AG04450 (cell line): ENCODE data around the gene RAB7B. TPM values are rescaled to one million over a fixed set of nuclear protein-coding genes. Genes with fewer than 3 reads are reported as not detected.

Experiments
- CTCF ChIA-PET: fragments of 300-600, 350-600 bp; formaldehyde crosslinking; extraction: SDS; loops from one replicate; lab custom pipeline; 2022; ENCODE audit warnings: antibody characterized with exemption, inconsistent platforms; lab: Charles Lee
- POLR2A ChIA-PET: fragments of 350-600 bp; formaldehyde crosslinking; extraction: SDS; loops from one replicate; lab custom pipeline; 2021; ENCODE audit warnings: antibody characterized with exemption, inconsistent platforms; lab: Yijun Ruan, JAX
- DNase-seq: peaks from one replicate; pipeline ENCODE4 v3.0.0-alpha.2; 2011; ENCODE audit warnings: low read depth, low spot score
- H3K27ac ChIP-seq: one replicate; pipeline ENCODE4 v1.5.1; 2012; ENCODE audit warnings: low read depth, low read length, control low read depth
- H3K27me3 ChIP-seq: one replicate; pipeline ENCODE4 v1.6.0; 2012; ENCODE audit warnings: low read length; ENCODE audit not compliant: control insufficient read depth, insufficient read depth
- H3K4me3 ChIP-seq: 2 replicates; pipeline ENCODE4 v1.5.1; 2011; ENCODE audit warnings: mild to moderate bottlenecking, low read depth, low read length, control low read depth
- H3K9me3 ChIP-seq: 2 replicates; pipeline ENCODE4 v1.5.1; 2012; ENCODE audit warnings: low read length; ENCODE audit not compliant: control insufficient read depth, insufficient read depth
- polyA plus RNA-seq: library from polyadenylated mRNA; depleted of rRNA; stranded (reverse); fragments of >200 nt; gene quantifications from 2 replicates; pipeline ENCODE4 v1.2.3, GENCODE V29; 2011
- TF ChIP-seq, protein P1 (sequence below): IDR thresholded peaks from 2 replicates; pipeline ENCODE4 v1.5.1; 2011; ENCODE audit warnings: low read depth, low read length, control low read depth, inconsistent platforms

RAB7B gene
- polyA plus RNA-seq, 1 experiment = 17.5 TPM

DNA sequence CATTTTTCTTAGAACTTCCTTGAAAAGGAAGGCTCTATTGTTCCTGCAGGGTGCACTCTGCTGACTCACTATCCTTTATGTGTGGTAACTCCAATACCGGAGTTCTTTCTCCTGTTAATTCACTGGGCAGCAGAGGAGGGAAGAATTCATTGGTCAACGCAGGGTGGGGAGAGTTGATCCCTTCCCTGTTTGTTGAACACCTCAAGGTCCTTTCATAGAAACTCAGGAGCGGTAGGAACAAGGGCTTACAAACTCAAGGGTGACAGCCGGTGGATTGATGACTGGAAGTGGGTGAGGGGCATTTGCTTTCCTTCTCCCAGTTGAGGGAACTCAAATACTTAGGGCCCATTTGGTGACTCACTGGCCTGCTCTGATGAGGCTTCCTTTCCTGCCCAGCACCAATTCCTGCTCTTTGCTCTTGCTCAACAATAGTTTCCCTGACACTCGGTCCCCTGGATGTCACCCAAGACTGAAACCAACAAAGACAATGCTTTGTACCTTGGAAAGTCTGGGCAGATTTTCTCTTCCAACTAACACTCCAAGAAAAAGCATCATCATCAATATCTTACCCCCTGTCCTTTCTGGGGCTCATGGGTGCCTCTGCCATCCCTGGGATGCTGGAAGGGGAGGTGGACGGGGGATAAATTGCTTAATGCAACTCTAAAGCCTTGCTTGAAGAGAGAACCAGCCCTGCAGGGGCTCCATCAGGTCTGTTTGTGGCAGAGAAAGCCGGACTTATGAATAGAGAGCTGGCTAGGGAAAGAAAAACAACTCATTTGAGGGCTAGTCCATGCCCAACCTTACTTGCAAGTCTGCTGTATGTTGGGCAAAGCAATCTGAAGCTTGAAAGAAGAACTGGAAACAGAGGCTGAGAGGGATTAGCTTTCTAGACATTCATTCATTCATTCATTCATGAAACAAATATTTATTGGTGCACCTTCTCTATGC is 69.2 kb downstream of the RAB7B start:
- DNase-seq = no peak
- TF ChIP-seq, protein P1, sequence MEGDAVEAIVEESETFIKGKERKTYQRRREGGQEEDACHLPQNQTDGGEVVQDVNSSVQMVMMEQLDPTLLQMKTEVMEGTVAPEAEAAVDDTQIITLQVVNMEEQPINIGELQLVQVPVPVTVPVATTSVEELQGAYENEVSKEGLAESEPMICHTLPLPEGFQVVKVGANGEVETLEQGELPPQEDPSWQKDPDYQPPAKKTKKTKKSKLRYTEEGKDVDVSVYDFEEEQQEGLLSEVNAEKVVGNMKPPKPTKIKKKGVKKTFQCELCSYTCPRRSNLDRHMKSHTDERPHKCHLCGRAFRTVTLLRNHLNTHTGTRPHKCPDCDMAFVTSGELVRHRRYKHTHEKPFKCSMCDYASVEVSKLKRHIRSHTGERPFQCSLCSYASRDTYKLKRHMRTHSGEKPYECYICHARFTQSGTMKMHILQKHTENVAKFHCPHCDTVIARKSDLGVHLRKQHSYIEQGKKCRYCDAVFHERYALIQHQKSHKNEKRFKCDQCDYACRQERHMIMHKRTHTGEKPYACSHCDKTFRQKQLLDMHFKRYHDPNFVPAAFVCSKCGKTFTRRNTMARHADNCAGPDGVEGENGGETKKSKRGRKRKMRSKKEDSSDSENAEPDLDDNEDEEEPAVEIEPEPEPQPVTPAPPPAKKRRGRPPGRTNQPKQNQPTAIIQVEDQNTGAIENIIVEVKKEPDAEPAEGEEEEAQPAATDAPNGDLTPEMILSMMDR = no peak
- ChIA-PET POLR2A (no interaction called here), CTCF (interaction anchor here (2.9 to 21.7 kb wide), 2 partner anchors 15 to 48 kb away, joined by 8 to 567 read pairs; no protein-coding TSS in a partner anchor)
- peak overlapping the region; percentile 55 for H3K27ac ChIP-seq
- no peak overlapping the region for H3K4me3 ChIP-seq
- H3K9me3 ChIP-seq = no peaks in the 10 kb centered on the region; the same call in 1 of the 2 replicates
- peaks cover 12% of the 10 kb centered on the region for H3K27me3 ChIP-seq

DNA sequence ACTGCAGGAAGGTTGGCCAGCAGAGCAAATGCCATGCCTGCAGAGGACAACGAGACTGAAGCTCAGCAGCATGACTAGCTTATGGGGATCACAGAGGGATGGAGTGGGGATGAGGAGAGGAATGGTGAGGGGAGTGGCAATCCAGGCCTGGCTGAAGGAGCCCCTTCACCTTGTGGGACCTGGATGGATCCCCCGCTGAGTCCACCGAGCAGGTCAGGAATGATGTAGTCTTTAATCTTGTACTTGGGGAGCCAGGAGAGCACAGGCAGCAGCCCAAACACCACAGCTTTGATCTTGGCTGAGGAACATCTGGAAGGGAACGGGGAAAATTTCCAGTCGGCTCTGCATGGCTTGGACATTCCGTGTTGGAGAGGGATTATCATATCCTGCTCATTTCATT is 70.4 kb downstream of the RAB7B start:
- DNase-seq = no peak
- no peak overlapping the region for H3K27ac ChIP-seq
- peaks cover 11% of the 10 kb centered on the region for H3K27me3 ChIP-seq
- CTCF ChIA-PET = interaction anchor here (0.6 to 21.7 kb wide), 3 partner anchors 14 to 49 kb away, joined by 3 to 567 read pairs (median 8); no protein-coding TSS in a partner anchor
- no peak overlapping the region for H3K4me3 ChIP-seq
- TF ChIP-seq, protein P1 = no peak
- H3K9me3 ChIP-seq = no peaks in the 10 kb centered on the region; the same call in 1 of the 2 replicates
- POLR2A ChIA-PET = no interaction called here

DNA sequence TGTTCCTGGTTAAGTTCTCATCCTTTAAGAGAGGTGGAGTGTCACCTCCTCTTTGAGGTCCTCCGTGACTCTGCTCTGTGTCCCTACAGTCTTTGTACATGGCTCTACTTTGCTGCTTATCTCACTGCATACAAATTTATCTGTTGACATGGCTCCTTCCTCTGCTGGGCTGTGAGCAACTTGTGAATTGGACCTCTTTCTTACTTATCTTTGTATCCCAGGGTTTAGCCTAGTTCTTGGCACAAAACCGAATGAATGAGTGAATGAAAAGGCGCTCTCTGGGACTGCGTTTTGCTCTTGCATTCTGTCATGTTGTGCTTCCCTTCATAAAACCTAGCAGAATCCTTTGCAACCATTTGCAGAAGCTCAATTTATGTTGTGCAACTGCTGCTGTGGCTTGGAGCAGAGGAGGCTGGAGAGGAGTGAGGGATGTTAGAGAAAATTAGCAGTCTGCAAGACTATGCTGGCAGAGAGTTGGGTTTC is 72.4 kb downstream of the RAB7B start:
- POLR2A ChIA-PET = no interaction called here
- H3K4me3 ChIP-seq = no peak overlapping the region
- H3K27me3 ChIP-seq = peaks cover 11% of the 10 kb centered on the region
- no peak for DNase-seq
- CTCF ChIA-PET = interaction anchor here (0.8 to 21.7 kb wide), 3 partner anchors 12 to 139 kb away, joined by 4 to 567 read pairs (median 8); no protein-coding TSS in a partner anchor
- no peaks in the 10 kb centered on the region; the same call in 1 of the 2 replicates for H3K9me3 ChIP-seq
- H3K27ac ChIP-seq = no peak overlapping the region
- TF ChIP-seq, protein P1 = no peak

DNA sequence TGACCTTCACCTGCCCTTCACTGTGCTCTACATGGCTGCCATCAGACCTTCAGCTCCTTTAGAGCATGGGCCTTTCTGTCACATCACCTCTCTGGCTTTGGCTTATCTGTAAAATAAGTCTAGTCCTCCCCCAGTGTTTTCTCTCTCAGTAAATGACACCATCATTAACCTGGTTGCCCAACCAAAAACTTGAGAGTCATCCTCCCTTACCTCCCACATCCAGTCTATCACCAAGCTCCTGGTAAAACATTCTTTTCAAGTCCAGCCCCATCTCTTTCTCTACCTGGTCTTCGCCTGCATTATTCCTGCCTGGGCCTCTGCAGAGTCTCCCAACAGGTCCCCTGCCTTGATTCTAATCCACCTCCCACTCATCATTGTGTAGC is 73.0 kb downstream of the RAB7B start:
- Histone ChIP-seq H3K4me3 (no peak overlapping the region), H3K9me3 (no peaks in the 10 kb centered on the region; the same call in 1 of the 2 replicates), H3K27ac (no peak overlapping the region), H3K27me3 (peaks cover 11% of the 10 kb centered on the region)
- ChIA-PET POLR2A (no interaction called here), CTCF (interaction anchor here (0.8 to 21.7 kb wide), 3 partner anchors 11 to 138 kb away, joined by 4 to 567 read pairs (median 8); no protein-coding TSS in a partner anchor)
- TF ChIP-seq, protein P1 = no peak
- DNase-seq = no peak
